Measurements from ENCODE around the gene TXNL4A.

DNA sequence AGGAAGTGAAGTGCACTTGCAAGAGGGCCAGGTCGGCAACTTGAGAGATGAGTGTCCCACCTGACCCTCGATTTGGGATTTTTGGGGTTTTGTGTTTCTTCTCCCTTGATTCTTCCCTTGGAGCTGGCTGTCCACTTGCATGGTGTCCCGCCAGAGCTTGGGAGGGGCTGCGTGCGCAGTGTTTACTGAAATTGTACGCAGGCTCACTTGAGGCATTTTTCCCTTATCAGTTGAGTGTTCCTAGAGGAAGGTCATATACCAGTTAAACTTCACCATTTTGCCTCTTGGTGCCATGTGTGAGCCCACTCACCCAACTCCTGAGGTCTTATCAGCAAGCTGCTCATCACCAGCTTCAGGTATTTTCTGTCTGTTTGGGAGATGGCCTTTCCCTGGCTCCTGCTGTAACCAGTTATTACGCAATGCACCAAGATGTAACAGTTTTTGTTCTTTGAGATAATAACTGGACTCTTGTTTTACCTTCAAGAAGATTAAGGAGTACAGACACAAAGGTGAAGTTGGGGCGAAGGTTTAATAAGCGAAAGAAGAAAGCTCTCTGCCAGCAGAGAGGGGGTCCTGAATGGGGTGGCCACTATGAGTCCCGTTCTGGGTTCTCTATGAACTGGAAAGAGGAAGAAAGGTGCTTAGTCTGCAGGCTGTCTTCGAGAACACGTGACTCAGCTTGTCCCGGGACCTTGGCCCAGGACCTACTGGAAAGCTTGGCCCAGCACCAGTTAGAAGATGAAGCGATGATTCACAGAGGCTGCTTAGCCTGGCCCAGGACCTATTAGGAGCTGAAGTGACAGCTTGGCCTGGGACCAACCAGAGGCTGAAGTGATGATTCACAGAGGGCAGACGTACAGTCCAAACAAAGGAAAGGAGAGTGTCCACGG is 21.5 kb upstream of the TXNL4A start:
- TF ChIP-seq, protein P1, sequence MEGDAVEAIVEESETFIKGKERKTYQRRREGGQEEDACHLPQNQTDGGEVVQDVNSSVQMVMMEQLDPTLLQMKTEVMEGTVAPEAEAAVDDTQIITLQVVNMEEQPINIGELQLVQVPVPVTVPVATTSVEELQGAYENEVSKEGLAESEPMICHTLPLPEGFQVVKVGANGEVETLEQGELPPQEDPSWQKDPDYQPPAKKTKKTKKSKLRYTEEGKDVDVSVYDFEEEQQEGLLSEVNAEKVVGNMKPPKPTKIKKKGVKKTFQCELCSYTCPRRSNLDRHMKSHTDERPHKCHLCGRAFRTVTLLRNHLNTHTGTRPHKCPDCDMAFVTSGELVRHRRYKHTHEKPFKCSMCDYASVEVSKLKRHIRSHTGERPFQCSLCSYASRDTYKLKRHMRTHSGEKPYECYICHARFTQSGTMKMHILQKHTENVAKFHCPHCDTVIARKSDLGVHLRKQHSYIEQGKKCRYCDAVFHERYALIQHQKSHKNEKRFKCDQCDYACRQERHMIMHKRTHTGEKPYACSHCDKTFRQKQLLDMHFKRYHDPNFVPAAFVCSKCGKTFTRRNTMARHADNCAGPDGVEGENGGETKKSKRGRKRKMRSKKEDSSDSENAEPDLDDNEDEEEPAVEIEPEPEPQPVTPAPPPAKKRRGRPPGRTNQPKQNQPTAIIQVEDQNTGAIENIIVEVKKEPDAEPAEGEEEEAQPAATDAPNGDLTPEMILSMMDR (IDR thresholded peaks at IDR 0.05; ENCODE audit: poor library complexity) = no peak
- TF ChIP-seq EZH2 (IDR thresholded peaks at IDR 0.05; ENCODE audit: borderline replicate concordance) (no peak), EZH2phosphoT487 (IDR thresholded peaks at IDR 0.05; ENCODE audit: low read depth, severe bottlenecking, unreplicated experiment) (no peak)

Measured in hepatocyte (in vitro differentiated cells).